ENCODE data around the gene TNRC6C. TPM values are rescaled to one million over a fixed set of nuclear protein-coding genes. Genes with fewer than 3 reads are reported as not detected.

The TNRC6C gene
- total and polyA plus RNA-seq, 9 of the 15 experiments (the other 6 are each of a cell fraction or from before 2014, with no cell fraction given), result 0.20 to 4.9 (median 2.3) TPM

GRCh38 chr17:78114831-78115723 is 156.6 kb downstream of the TNRC6C start:
- peaks cover 92% of the 10 kb centered on the region for H3K36me3 ChIP-seq (ENCODE audit: control insufficient read depth, insufficient read depth, low read length)
- no peaks in the 10 kb centered on the region for H3K9me3 ChIP-seq (replicated peaks; ENCODE audit: control insufficient read depth, insufficient read depth, low read depth, low read length)
- ChIA-PET CTCF (ENCODE audit: low intra/inter-chr PET ratio) (interaction anchor here (0.5 kb wide), 1 partner anchor 62 kb away, joined by 3 read pairs; no protein-coding TSS in a partner anchor), POLR2A (interaction anchor here (0.7 to 3.3 kb wide), 2 partner anchors 12 to 60 kb away, joined by 3 to 25 read pairs; no protein-coding TSS in a partner anchor)
- DNase-seq (ENCODE audit: extremely low read depth in 1 of 4, low spot score in 3 of 4) (peak in 1 of 4 experiments; percentile 2), ATAC-seq (no peak), FAIRE-seq (no peak)
- intact Hi-C loops (cut with micrococcal nuclease) (no loop called here), in situ Hi-C loops (cut with MboI) (loop anchor here (5.0 kb wide), 1 partner anchor 57 kb away; no protein-coding TSS in a partner anchor)
- no peak overlapping the region for H3K4me3 ChIP-seq
- 94% methylated on average over 20 of the region's 28 CpGs for WGBS (ENCODE audit: insufficient coverage, low coverage, missing lambda C conversion rate)
- no peak overlapping the region for H3K27ac ChIP-seq (ENCODE audit: extremely low read depth, low read depth, low read length)
- H3K4me1 ChIP-seq (replicated peaks in 1 of 2; ENCODE audit: control insufficient read depth in 2 of 2, insufficient read depth in 2 of 2, low read length in 2 of 2), result peaks cover 0 to 61% of the 10 kb centered on the region in 2 experiments; a peak in 2 of 5 replicates
- H3K9me1 ChIP-seq (ENCODE audit: control insufficient read depth, insufficient read depth, low read length), result no peaks in the 10 kb centered on the region
- no peaks in the 10 kb centered on the region for H3K27me3 ChIP-seq (ENCODE audit: control insufficient read depth in 2 of 2, insufficient read depth in 2 of 2, low read length in 2 of 2)
- no peak overlapping the region for H3K4me2 ChIP-seq (ENCODE audit: insufficient read depth, low read length)
- TF ChIP-seq HEY1 (CRISPR knock-in tag; IDR thresholded peaks at IDR 0.05; ENCODE audit: borderline replicate concordance), result no peak
- TF ChIP-seq FIP1L1 (IDR thresholded peaks at IDR 0.05; ENCODE audit: low read depth, low read length, poor library complexity, severe bottlenecking), result peak; percentile 44
- peak; percentile 85 for TF ChIP-seq PCBP1 (IDR thresholded peaks at IDR 0.05; ENCODE audit: low read depth, low read length, poor library complexity, severe bottlenecking)
- no peak for TF ChIP-seq ZNF696 (CRISPR knock-in tag; conservative IDR thresholded peaks at IDR 0.05)
- no peak for TF ChIP-seq MTA2 (IDR thresholded peaks at IDR 0.05; ENCODE audit: low read depth)
- TF ChIP-seq HNRNPL (IDR thresholded peaks at IDR 0.05; ENCODE audit: low read depth, low read length), result peak; percentile 96
- TF ChIP-seq RBFOX2 (IDR thresholded peaks at IDR 0.05; ENCODE audit: low read depth, low read length), result peak; percentile 60
- no peak for TF ChIP-seq ELF2 (CRISPR knock-in tag; IDR thresholded peaks at IDR 0.05)
- TF ChIP-seq POLR2B (IDR thresholded peaks at IDR 0.05; ENCODE audit: low read depth, partially characterized antibody), result peak; percentile 36
- TF ChIP-seq POLR2G (IDR thresholded peaks at IDR 0.05; ENCODE audit: low read depth, low read length), result peak; percentile 60
- peak; percentile 45 for TF ChIP-seq POLR2A (conservative IDR thresholded peaks at IDR 0.05)
- TF ChIP-seq SUPT5H (IDR thresholded peaks at IDR 0.05), result peak; percentile 58
- no peak for TF ChIP-seq ETV1 (tag; conservative IDR thresholded peaks at IDR 0.05; ENCODE audit: low read depth)
- TF ChIP-seq TSHZ1 (CRISPR knock-in tag; IDR thresholded peaks at IDR 0.05), result no peak
- 0 out of 4 replicates have a peak overlapping the region, but pooled peaks of 1 of the 2 experiments have one; percentile 26 for H3K9ac ChIP-seq (ENCODE audit: insufficient read depth in 1 of 2, low read depth in 2 of 2, low read length in 2 of 2)
- peaks cover 13% of the 10 kb centered on the region; the same call in 2 of the 3 replicates for H3K79me2 ChIP-seq (ENCODE audit: control insufficient read depth, insufficient read depth, low read length)
- H2AFZ ChIP-seq (ENCODE audit: low read depth, low read length), result no peak overlapping the region
- peaks cover 19% of the 10 kb centered on the region for H4K20me1 ChIP-seq (replicated peaks; ENCODE audit: control insufficient read depth, insufficient read depth, low read length)
- BruUV-seq (replicated peaks), result no TSS peak
